Neuronal stem cell (in vitro differentiated cells): ENCODE data around the gene PGBD4.

Source experiments
- DNase-seq: peaks from one replicate; pipeline ENCODE4 v3.0.0-alpha.2; 2013; ENCODE audit warnings: low spot score
- H2AFZ ChIP-seq: one replicate; pipeline ENCODE4 v1.6.1; 2013; ENCODE audit warnings: mild to moderate bottlenecking, low read length, inconsistent platforms
- H2AK5ac ChIP-seq: 2 replicates; pipeline ENCODE4 v1.6.1; 2013; ENCODE audit warnings: low read depth, mild to moderate bottlenecking, inconsistent platforms, low read length, moderate library complexity, mixed read lengths
- H2BK120ac ChIP-seq: 2 replicates; pipeline ENCODE4 v1.6.1; 2013; ENCODE audit warnings: low read depth, mild to moderate bottlenecking, inconsistent platforms, low read length, moderate library complexity, mixed read lengths
- H2BK12ac ChIP-seq: one replicate; pipeline ENCODE4 v1.6.1; 2013; ENCODE audit warnings: low read length, inconsistent platforms
- H2BK15ac ChIP-seq: 2 replicates; pipeline ENCODE4 v1.6.1; 2013; ENCODE audit warnings: mild to moderate bottlenecking, low read length, inconsistent platforms, mixed read lengths
- H2BK5ac ChIP-seq: one replicate; pipeline ENCODE4 v1.6.1; 2013; ENCODE audit warnings: inconsistent platforms, mild to moderate bottlenecking, low read length, moderate library complexity
- H3K14ac ChIP-seq: one replicate; pipeline ENCODE4 v1.6.1; 2013; ENCODE audit warnings: low read length, inconsistent platforms
- H3K18ac ChIP-seq: 2 replicates; pipeline ENCODE4 v1.6.1; 2013; ENCODE audit warnings: low read length, inconsistent platforms
- H3K23ac ChIP-seq: 2 replicates; pipeline ENCODE4 v1.6.1; 2013; ENCODE audit warnings: low read depth, mild to moderate bottlenecking, mixed read lengths, low read length, inconsistent platforms; ENCODE audit not compliant: poor library complexity
- H3K27ac ChIP-seq: replicated peaks from 3 replicates; pipeline ENCODE4 v1.5.1; 2013; ENCODE audit warnings: low read length, inconsistent platforms
- H3K27me3 ChIP-seq, 3 experiments: 2 replicates each; pipeline ENCODE4 v1.6.1; 2013; ENCODE audit warnings: low read length in 3 of 3, mild to moderate bottlenecking in 2 of 3, inconsistent platforms in 1 of 3, low read depth in 1 of 3, mixed read lengths in 1 of 3, moderate library complexity in 1 of 3; ENCODE audit not compliant: control insufficient read depth in 3 of 3, insufficient read depth in 3 of 3
- H3K36me3 ChIP-seq, 2 donors: replicated peaks in 1 of 2; 2 replicates each; pipeline ENCODE4 v1.6.1; 2013; ENCODE audit warnings: low read length in 2 of 2; ENCODE audit not compliant: control insufficient read depth in 2 of 2, insufficient read depth in 2 of 2
- H3K4ac ChIP-seq: 2 replicates; pipeline ENCODE4 v1.6.1; 2013; ENCODE audit warnings: inconsistent platforms, mild to moderate bottlenecking, low read length, moderate library complexity
- H3K4me1 ChIP-seq, 2 donors: 1 replicate in 1 of 2; 2 replicates in 1 of 2; pipeline ENCODE4 v1.6.1; 2013; ENCODE audit warnings: low read length in 2 of 2, low read depth in 1 of 2; ENCODE audit not compliant: control insufficient read depth in 2 of 2, insufficient read depth in 1 of 2
- H3K4me2 ChIP-seq: one replicate; pipeline ENCODE4 v1.6.1; 2013; ENCODE audit warnings: mild to moderate bottlenecking, low read length, inconsistent platforms; ENCODE audit not compliant: insufficient read depth, poor library complexity, severe bottlenecking
- H3K4me3 ChIP-seq, 2 donors: 2 replicates each; pipeline ENCODE4 v1.5.1; 2013; ENCODE audit warnings: low read length in 2 of 2, mild to moderate bottlenecking in 2 of 2, inconsistent platforms in 1 of 2, moderate library complexity in 1 of 2
- H3K79me1 ChIP-seq: one replicate; pipeline ENCODE4 v1.6.1; 2013; ENCODE audit warnings: low read depth, mild to moderate bottlenecking, inconsistent platforms, low read length, moderate library complexity
- H3K9ac ChIP-seq: one replicate; pipeline ENCODE4 v1.6.1; 2013; ENCODE audit warnings: mild to moderate bottlenecking, low read depth, low read length, inconsistent platforms; ENCODE audit not compliant: poor library complexity
- H3K9me3 ChIP-seq, 2 donors: replicated peaks in 1 of 2; 2 replicates each; pipeline versions ENCODE3 to v1.6.1; 2013; ENCODE audit warnings: low read length in 2 of 2, mild to moderate bottlenecking in 2 of 2, inconsistent platforms in 1 of 2, low read depth in 1 of 2, mixed read lengths in 1 of 2, moderate library complexity in 1 of 2; ENCODE audit not compliant: control insufficient read depth in 2 of 2, insufficient read depth in 1 of 2
- H4K8ac ChIP-seq: one replicate; pipeline ENCODE4 v1.6.1; 2013; ENCODE audit warnings: low read depth, mild to moderate bottlenecking, inconsistent platforms, low read length, moderate library complexity
- H4K91ac ChIP-seq: one replicate; pipeline ENCODE4 v1.6.1; 2013; ENCODE audit warnings: low read length, low read depth, mild to moderate bottlenecking, inconsistent platforms; ENCODE audit not compliant: poor library complexity
- WGBS, 2 donors: extraction: QIAGEN DNeasy Blood & Tissue Kit; methylation state at CpG; one replicate each; pipeline ENCODE4 v1.1.7; 2013; ENCODE audit warnings: missing lambda C conversion rate in 2 of 2, mixed read lengths in 1 of 2; ENCODE audit not compliant: insufficient read length in 2 of 2, insufficient replicate concordance in 1 of 2; ENCODE audit errors: extremely low coverage in 2 of 2; 5-methylcytosine and 5-hydroxymethylcytosine counted together

PGBD4 gene

GRCh38 chr15:34128898-34129297 lies 27.0 kb downstream of the PGBD4 start:
- H3K18ac ChIP-seq = no peak overlapping the region
- no peak overlapping the region for H3K9ac ChIP-seq
- DNase-seq = no peak
- WGBS, 2 donors = no CpG with 5 or more reads among the region's 2 CpGs
- H3K14ac ChIP-seq = no peak overlapping the region
- no peaks in the 10 kb centered on the region for H3K9me3 ChIP-seq
- H4K91ac ChIP-seq = no peak overlapping the region
- H2BK12ac ChIP-seq = no peak overlapping the region
- no peak overlapping the region for H2AK5ac ChIP-seq
- peaks cover 0 to 4% of the 10 kb centered on the region in 2 donors for H3K4me1 ChIP-seq
- peaks cover 0 to 1% of the 10 kb centered on the region in 2 donors for H3K36me3 ChIP-seq
- no peaks in the 10 kb centered on the region for H3K79me1 ChIP-seq
- H3K4ac ChIP-seq = no peak overlapping the region
- H3K4me2 ChIP-seq = no peak overlapping the region
- H3K4me3 ChIP-seq = no peak overlapping the region
- H2BK5ac ChIP-seq = no peak overlapping the region
- H4K8ac ChIP-seq = no peak overlapping the region
- no peak overlapping the region for H3K27ac ChIP-seq
- H2BK15ac ChIP-seq = no peak overlapping the region
- no peaks in the 10 kb centered on the region for H3K27me3 ChIP-seq
- no peak overlapping the region for H2BK120ac ChIP-seq
- H2AFZ ChIP-seq = no peak overlapping the region
- H3K23ac ChIP-seq = no peak overlapping the region

GRCh38 chr15:34132881-34133280 lies 31.0 kb downstream of the PGBD4 start:
- H3K27ac ChIP-seq = no peak overlapping the region
- no peaks in the 10 kb centered on the region for H3K9me3 ChIP-seq
- H2AK5ac ChIP-seq = no peak overlapping the region
- H3K4me3 ChIP-seq = no peak overlapping the region
- DNase-seq = no peak
- no peak overlapping the region for H2AFZ ChIP-seq
- no peak overlapping the region for H2BK120ac ChIP-seq
- H3K23ac ChIP-seq = no peak overlapping the region
- H3K79me1 ChIP-seq = no peaks in the 10 kb centered on the region
- no peaks in the 10 kb centered on the region for H3K27me3 ChIP-seq
- H2BK15ac ChIP-seq = no peak overlapping the region
- H3K4me1 ChIP-seq = no peaks in the 10 kb centered on the region
- H3K14ac ChIP-seq = no peak overlapping the region
- no peak overlapping the region for H4K8ac ChIP-seq
- no peak overlapping the region for H3K18ac ChIP-seq
- H3K4ac ChIP-seq = no peak overlapping the region
- H2BK5ac ChIP-seq = no peak overlapping the region
- no CpG with 5 or more reads among the region's 1 CpG for WGBS, 2 donors
- H4K91ac ChIP-seq = no peak overlapping the region
- no peak overlapping the region for H3K9ac ChIP-seq
- H3K4me2 ChIP-seq = no peak overlapping the region
- peaks cover 0 to 10% of the 10 kb centered on the region in 2 donors for H3K36me3 ChIP-seq
- H2BK12ac ChIP-seq = no peak overlapping the region

- Histone ChIP-seq H3K9ac (no peak overlapping the region), H2AFZ (no peak overlapping the region), H3K79me1 (no peaks in the 10 kb centered on the region), H4K8ac (no peak overlapping the region), H2BK120ac (no peak overlapping the region), H3K36me3 (peaks cover 0 to 15% of the 10 kb centered on the region in 2 donors), H2BK15ac (no peak overlapping the region), H4K91ac (no peak overlapping the region), H3K4me2 (no peak overlapping the region), H3K23ac (no peak overlapping the region), H3K4me3 (no peak overlapping the region), H3K27ac (no peak overlapping the region), H2BK5ac (no peak overlapping the region), H3K4ac (no peak overlapping the region), H3K18ac (no peak overlapping the region), H3K4me1 (no peaks in the 10 kb centered on the region), H2BK12ac (no peak overlapping the region), H3K14ac (no peak overlapping the region), H3K27me3 (no peaks in the 10 kb centered on the region), H3K9me3 (no peaks in the 10 kb centered on the region), H2AK5ac (no peak overlapping the region)
- DNase-seq = no peak
- WGBS, 2 donors = no CpG with 5 or more reads among the region's 1 CpG
Observed at GRCh38 chr15:34133511-34133910, 31.6 kb downstream of the PGBD4 start.

- Histone ChIP-seq H3K36me3 (peaks cover 11 to 94% of the 10 kb centered on the region in 2 donors), H3K14ac (no peak overlapping the region), H2AK5ac (no peak overlapping the region), H3K27ac (no peak overlapping the region), H4K91ac (no peak overlapping the region), H3K23ac (no peak overlapping the region), H3K4me1 (no peaks in the 10 kb centered on the region), H2AFZ (no peak overlapping the region), H4K8ac (no peak overlapping the region), H2BK5ac (no peak overlapping the region), H3K4ac (no peak overlapping the region), H3K9ac (no peak overlapping the region), H3K18ac (no peak overlapping the region), H3K4me2 (no peak overlapping the region), H2BK120ac (no peak overlapping the region), H2BK15ac (no peak overlapping the region), H3K27me3 (no peaks in the 10 kb centered on the region), H3K4me3 (no peak overlapping the region), H3K9me3 (no peaks in the 10 kb centered on the region), H2BK12ac (no peak overlapping the region), H3K79me1 (peaks cover 2% of the 10 kb centered on the region)
- no peak for DNase-seq
- WGBS, 2 donors = 100% methylated on average over 1 of the region's 6 CpGs; no CpG with 5 or more reads in 1 of the 2 donors
Observed at GRCh38 chr15:34147371-34148140, 45.7 kb downstream of the PGBD4 start.
